H1 (cell line): ENCODE data around the gene CDH18. TPM values are rescaled to one million over a fixed set of nuclear protein-coding genes. Genes with fewer than 3 reads are reported as not detected.

Experiments used
- CTCF ChIA-PET: fragments of 300-600 bp; sonication (Branson Sonifier 250); formaldehyde crosslinking; loops from one replicate; lab custom pipeline; 2021; ENCODE audit not compliant: partially characterized antibody; lab: Charles Lee
- POLR2A ChIA-PET: fragments of 300-600 bp; sonication (Branson Sonifier 250); formaldehyde crosslinking; loops from one replicate; lab custom pipeline; 2021; ENCODE audit warnings: inconsistent platforms; ENCODE audit not compliant: partially characterized antibody; lab: Charles Lee
- DNase-seq, 2 experiments: peaks; one replicate each; pipeline versions ENCODE4 v3.0.0 to v3.0.0-alpha.2; 2010 to 2022; ENCODE audit warnings: low spot score in 2 of 2, low read depth in 1 of 2, mixed read lengths in 1 of 2
- FAIRE-seq: peaks from 2 replicates; lab custom pipeline; 2011; peaks lifted over from hg19 to GRCh38; lab: Jason Lieb, UNC
- H2AFZ ChIP-seq: 2 replicates; pipeline ENCODE4 v1.8.1; 2012; ENCODE audit warnings: low read length, inconsistent platforms
- H2AK5ac ChIP-seq: 2 replicates; pipeline ENCODE4 v1.6.1; 2013; ENCODE audit warnings: low read depth, low read length
- H2BK120ac ChIP-seq: replicated peaks from 2 replicates; pipeline ENCODE3; 2013; ENCODE audit warnings: low read depth, low read length, inconsistent platforms
- H2BK12ac ChIP-seq: 2 replicates; pipeline ENCODE4 v1.6.1; 2013; ENCODE audit warnings: low read depth, low read length
- H2BK15ac ChIP-seq: 2 replicates; pipeline ENCODE4 v1.6.1; 2013; ENCODE audit warnings: low read length
- H2BK20ac ChIP-seq: 2 replicates; pipeline ENCODE4 v1.6.1; 2013; ENCODE audit warnings: low read length
- H2BK5ac ChIP-seq: 2 replicates; pipeline ENCODE4 v1.6.1; 2013; ENCODE audit warnings: low read depth, low read length
- H3K14ac ChIP-seq: 2 replicates; pipeline ENCODE4 v1.6.1; 2013; ENCODE audit warnings: inconsistent platforms; ENCODE audit not compliant: insufficient read length
- H3K18ac ChIP-seq: 2 replicates; pipeline ENCODE4 v1.6.1; 2013; ENCODE audit warnings: low read length; ENCODE audit errors: extremely low read depth
- H3K23ac ChIP-seq: 2 replicates; pipeline ENCODE4 v1.6.1; 2013; ENCODE audit warnings: inconsistent platforms; ENCODE audit not compliant: insufficient read length
- H3K23me2 ChIP-seq: 2 replicates; pipeline ENCODE4 v1.6.1; 2013; ENCODE audit warnings: low read depth, low read length
- H3K27ac ChIP-seq: 2 replicates; pipeline ENCODE4 v1.6.1; 2011; ENCODE audit warnings: low read depth, low read length, inconsistent platforms
- H3K27me3 ChIP-seq, 4 experiments: replicated peaks in 1 of 4; 1 replicate in 1 of 4; 2 replicates in 3 of 4; pipeline versions ENCODE4 v1.6.1 to v1.8.1; 2011 to 2013; ENCODE audit warnings: low read length in 3 of 4, mild to moderate bottlenecking in 3 of 4, inconsistent platforms in 2 of 4, mixed read lengths in 2 of 4, moderate library complexity in 1 of 4; ENCODE audit not compliant: control insufficient read depth in 3 of 4, insufficient read depth in 3 of 4; ENCODE audit errors: extremely low read depth in 1 of 4
- H3K36me3 ChIP-seq, 4 experiments: 2 replicates each; pipeline versions ENCODE4 v1.6.1 to v1.8.1; 2011 to 2013; ENCODE audit warnings: mild to moderate bottlenecking in 4 of 4, low read length in 3 of 4, moderate library complexity in 2 of 4, control low read depth in 1 of 4, inconsistent platforms in 1 of 4; ENCODE audit not compliant: insufficient read depth in 4 of 4, control insufficient read depth in 2 of 4
- H3K4ac ChIP-seq: replicated peaks from 2 replicates; pipeline ENCODE3; 2013; ENCODE audit warnings: low read length, low read depth, mixed read lengths, inconsistent platforms; ENCODE audit not compliant: insufficient read length
- H3K4me1 ChIP-seq, 4 experiments: replicated peaks in 1 of 4; 1 replicate in 1 of 4; 2 replicates in 3 of 4; pipeline versions ENCODE4 v1.6.1 to v1.8.1; 2011 to 2013; ENCODE audit warnings: low read length in 3 of 4, inconsistent platforms in 2 of 4, mixed read lengths in 1 of 4; ENCODE audit not compliant: insufficient read depth in 4 of 4, control insufficient read depth in 3 of 4
- H3K4me2 ChIP-seq, 2 experiments: 2 replicates each; pipeline versions ENCODE4 v1.6.1 to v1.8.1; 2011 to 2013; ENCODE audit warnings: low read depth in 2 of 2, low read length in 2 of 2, control low read depth in 1 of 2, inconsistent platforms in 1 of 2, mild to moderate bottlenecking in 1 of 2; ENCODE audit not compliant: insufficient read depth in 1 of 2
- H3K4me3 ChIP-seq, 4 experiments: fragments of 200-600, 300-600 bp in 1 of 4; sonication (generic), shearing (Covaris generic), sonication (Bioruptor Twin) in 1 of 4; 2 replicates each; pipeline versions ENCODE4 v1.5.1 to v1.8.1; 2011 to 2016; ENCODE audit warnings: low read length in 4 of 4, low read depth in 3 of 4, control low read depth in 2 of 4, inconsistent platforms in 2 of 4, mild to moderate bottlenecking in 2 of 4, mixed read lengths in 1 of 4, moderate library complexity in 1 of 4; ENCODE audit not compliant: insufficient read depth in 2 of 4; ENCODE audit errors: extremely low read depth in 1 of 4
- H3K56ac ChIP-seq: replicated peaks from 2 replicates; pipeline ENCODE3; 2013; ENCODE audit warnings: low read depth, mild to moderate bottlenecking, mixed read lengths, low read length, inconsistent platforms; ENCODE audit not compliant: insufficient read length
- H3K79me1 ChIP-seq: 2 replicates; pipeline ENCODE4 v1.6.1; 2013; ENCODE audit warnings: low read depth, low read length, control low read depth
- H3K79me2 ChIP-seq, 2 experiments: 2 replicates each; pipeline versions ENCODE4 v1.6.1 to v1.8.1; 2012 to 2013; ENCODE audit warnings: low read length in 2 of 2, mild to moderate bottlenecking in 2 of 2, inconsistent platforms in 1 of 2; ENCODE audit not compliant: insufficient read depth in 2 of 2, control insufficient read depth in 1 of 2
- H3K9ac ChIP-seq, 4 experiments: replicated peaks in 1 of 4; 1 replicate in 1 of 4; 2 replicates in 3 of 4; pipeline versions ENCODE4 v1.6.1 to v1.8.1; 2011 to 2013; ENCODE audit warnings: low read depth in 3 of 4, low read length in 3 of 4, control low read depth in 2 of 4, mild to moderate bottlenecking in 2 of 4, moderate library complexity in 2 of 4, inconsistent platforms in 1 of 4; ENCODE audit errors: extremely low read depth in 1 of 4
- H3K9me3 ChIP-seq, 2 experiments: 2 replicates each; pipeline versions ENCODE4 v1.6.1 to v1.8.1; 2012 to 2013; ENCODE audit warnings: mild to moderate bottlenecking in 2 of 2, moderate library complexity in 2 of 2, control low read depth in 1 of 2, inconsistent platforms in 1 of 2, low read depth in 1 of 2, low read length in 1 of 2, mixed read lengths in 1 of 2; ENCODE audit not compliant: insufficient read depth in 2 of 2
- H4K20me1 ChIP-seq, 2 experiments: replicated peaks in 1 of 2; 2 replicates each; pipeline versions ENCODE3 to v1.8.1; 2011 to 2013; ENCODE audit warnings: inconsistent platforms in 2 of 2, low read length in 2 of 2, mild to moderate bottlenecking in 1 of 2; ENCODE audit not compliant: insufficient read depth in 2 of 2, control insufficient read depth in 1 of 2
- H4K5ac ChIP-seq: 2 replicates; pipeline ENCODE4 v1.6.1; 2013; ENCODE audit warnings: low read length, low read depth, mixed read lengths, inconsistent platforms; ENCODE audit not compliant: insufficient read length
- H4K8ac ChIP-seq: 2 replicates; pipeline ENCODE4 v1.8.0; 2013; ENCODE audit warnings: mild to moderate bottlenecking, moderate library complexity, low read length, inconsistent platforms; ENCODE audit not compliant: insufficient read depth; ENCODE audit errors: extremely low read depth
- H4K91ac ChIP-seq: replicated peaks from 2 replicates; pipeline ENCODE3; 2013; ENCODE audit warnings: low read length, mixed read lengths, inconsistent platforms; ENCODE audit not compliant: insufficient read length
- BACH1 ChIP-seq: IDR thresholded peaks from 2 replicates; pipeline ENCODE4 v1.6.1; 2012; ENCODE audit warnings: low read length, improper control_type of control experiment
- BCL11A ChIP-seq, 2 experiments: IDR thresholded peaks; one replicate each; pipeline ENCODE4 v1.6.1; 2011; ENCODE audit warnings: low read depth in 2 of 2, low read length in 2 of 2, mild to moderate bottlenecking in 2 of 2
- BRCA1 ChIP-seq: IDR thresholded peaks from 2 replicates; pipeline ENCODE4 v1.6.1; 2012; ENCODE audit warnings: low read depth, low read length, improper control_type of control experiment
- CBX8 ChIP-seq: fragments of 300-800, 300-1000 bp; sonication (generic); IDR thresholded peaks from 2 replicates; pipeline ENCODE4 v1.7.1; 2016; ENCODE audit warnings: low read depth, low read length, borderline replicate concordance
- FOSL1 ChIP-seq: IDR thresholded peaks from 2 replicates; pipeline ENCODE4 v1.6.1; 2011; ENCODE audit warnings: mild to moderate bottlenecking, low read depth, low read length, moderate library complexity; ENCODE audit not compliant: insufficient read depth
- HDAC6 ChIP-seq: IDR thresholded peaks from one replicate; pipeline ENCODE4 v1.7.1; 2012; ENCODE audit warnings: low read depth, mild to moderate bottlenecking, inconsistent platforms, low read length, moderate library complexity
- KDM4A ChIP-seq: IDR thresholded peaks from one replicate; pipeline ENCODE4 v1.7.1; 2012; ENCODE audit warnings: low read depth, mild to moderate bottlenecking, moderate library complexity, low read length, inconsistent platforms; ENCODE audit not compliant: severe bottlenecking
- PHF8 ChIP-seq: fragments of 200-600 bp; sonication (generic); conservative IDR thresholded peaks from 2 replicates; pipeline ENCODE4 v1.7.1; 2012; ENCODE audit warnings: low read depth, mild to moderate bottlenecking, inconsistent platforms, low read length, moderate library complexity
- POLR2AphosphoS5 ChIP-seq: IDR thresholded peaks from 2 replicates; pipeline ENCODE4 v1.6.1; 2011; ENCODE audit warnings: low read depth, low read length
- RAD21 ChIP-seq, 2 experiments: IDR thresholded peaks in 1 of 2; conservative IDR thresholded peaks in 1 of 2; 2 replicates each; pipeline ENCODE4 v1.6.1; 2011; ENCODE audit warnings: low read depth in 2 of 2, low read length in 2 of 2, improper control_type of control experiment in 1 of 2, inconsistent platforms in 1 of 2, mild to moderate bottlenecking in 1 of 2, moderate library complexity in 1 of 2
- RFX5 ChIP-seq: IDR thresholded peaks from 2 replicates; pipeline ENCODE4 v1.6.1; 2011; ENCODE audit warnings: low read depth, low read length, improper control_type of control experiment, borderline replicate concordance
- SRF ChIP-seq: IDR thresholded peaks from 2 replicates; pipeline ENCODE4 v1.6.1; 2011; ENCODE audit warnings: mild to moderate bottlenecking, low read depth, low read length, moderate library complexity
- TAF7 ChIP-seq: optimal IDR thresholded peaks from 2 replicates; pipeline ENCODE3; 2011; ENCODE audit warnings: low read depth, mild to moderate bottlenecking, inconsistent platforms, low read length, moderate library complexity, borderline replicate concordance
- WGBS, 2 experiments: shearing (Covaris generic) in 1 of 2; methylation state at CpG; one replicate each; pipeline versions ENCODE4 v1.1.6 to v1.1.7; 2013 to 2015; ENCODE audit warnings: low lambda C conversion rate in 2 of 2, mixed read lengths in 2 of 2, inconsistent platforms in 1 of 2, low coverage in 1 of 2, missing lambda C conversion rate in 1 of 2; ENCODE audit not compliant: insufficient replicate concordance in 2 of 2, insufficient coverage in 1 of 2, insufficient read length in 1 of 2; ENCODE audit errors: extremely low coverage in 1 of 2, missing lambda C conversion rate in 1 of 2; 5-methylcytosine and 5-hydroxymethylcytosine counted together
- polyA plus RNA-seq, 7 experiments: library from polyadenylated mRNA; depleted of rRNA in 3 of 7; stranded (reverse) in 5 of 7; unstranded in 2 of 7; fragments of >200 nt in 5 of 7; fragments of 200-250 nt in 2 of 7; gene quantifications; 1 replicate in 5 of 7; 2 replicates in 1 of 7; 4 replicates in 1 of 7; pipeline versions ENCODE4 v1.2.1 to v1.2.3, GENCODE V29; 2011 to 2013; ENCODE audit warnings: missing spikeins in 2 of 7, mixed read lengths in 2 of 7
- total RNA-seq: library from RNA; stranded (reverse); fragmentation: NEBNext Ultra II Directional; extraction: Animal tissue kit (Norgen Biotek cat#: 25700); gene quantifications from 2 replicates; pipeline ENCODE4 v1.2.1, GENCODE V29; 2021
- TF ChIP-seq, protein P1 (sequence below): IDR thresholded peaks from 2 replicates; pipeline ENCODE4 v1.6.1; 2012; ENCODE audit warnings: inconsistent platforms

The CDH18 gene
- total and polyA plus RNA-seq, 2 of the 8 experiments (the other 6 are each of a cell fraction or from before 2014, with no cell fraction given): 0.30 to 0.32 TPM

DNA sequence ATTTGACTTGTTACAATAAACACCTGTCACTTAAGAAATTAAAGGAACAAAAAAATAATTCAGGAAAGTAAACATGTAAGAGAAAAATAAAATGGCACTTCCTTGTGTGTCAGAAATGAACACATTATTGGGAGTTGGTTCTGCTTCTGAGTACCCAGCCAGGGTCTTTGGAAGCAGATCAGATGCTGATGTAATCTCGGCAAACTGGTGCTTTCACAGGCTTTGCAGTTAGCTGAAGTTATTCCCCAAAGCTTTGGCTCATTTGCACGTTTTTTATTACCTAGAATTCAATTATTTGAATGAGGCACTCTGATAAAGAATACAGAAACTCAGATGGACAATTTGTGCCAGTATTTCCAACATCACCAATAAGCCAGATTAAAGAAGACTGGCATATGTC lies 10.9 kb downstream of the CDH18 start:
- Histone ChIP-seq H3K4me1 (no peaks in the 10 kb centered on the region), H2BK15ac (no peak overlapping the region), H3K27ac (no peak overlapping the region), H2BK20ac (no peak overlapping the region), H3K23me2 (no peaks in the 10 kb centered on the region; the same call in 1 of the 2 replicates), H2BK12ac (no peak overlapping the region), H4K20me1 (no peaks in the 10 kb centered on the region), H2BK5ac (no peak overlapping the region), H3K9me3 (no peaks in the 10 kb centered on the region), H3K79me1 (no peaks in the 10 kb centered on the region), H3K4me3 (no peak overlapping the region), H2BK120ac (no peak overlapping the region), H3K56ac (no peak overlapping the region), H2AK5ac (no peak overlapping the region), H3K27me3 (no peaks in the 10 kb centered on the region), H3K9ac (no peak overlapping the region), H3K36me3 (no peaks in the 10 kb centered on the region), H3K79me2 (no peaks in the 10 kb centered on the region), H4K5ac (no peak overlapping the region), H4K91ac (no peak overlapping the region), H3K14ac (no peak overlapping the region), H3K4ac (no peak overlapping the region), H3K4me2 (no peak overlapping the region), H4K8ac (no peak overlapping the region), H2AFZ (peak overlapping the region; percentile 71), H3K18ac (no peak overlapping the region), H3K23ac (no peak overlapping the region)
- 74% methylated on average over 2 of the region's 2 CpGs; no CpG with 5 or more reads in 1 of the 2 experiments for WGBS, 2 experiments
- no peak for DNase-seq
- CTCF ChIA-PET: no interaction called here
- POLR2A ChIA-PET: no interaction called here
- FAIRE-seq: no peak
- TF ChIP-seq BRCA1: no peak
- no peak for TF ChIP-seq RAD21 (IDR thresholded peaks at IDR 0.05 in 1 of 2, conservative IDR thresholded peaks at IDR 0.05 in 1 of 2; ENCODE audit: low read depth in 2 of 2, low read length in 2 of 2)
- no peak for TF ChIP-seq RFX5
- no peak for TF ChIP-seq TAF7
- TF ChIP-seq FOSL1: no peak
- no peak for TF ChIP-seq SRF
- no peak for TF ChIP-seq PHF8
- TF ChIP-seq BCL11A (IDR thresholded peaks at IDR 0.05; ENCODE audit: low read depth in 2 of 2, low read length in 2 of 2): no peak
- TF ChIP-seq BACH1: no peak
- no peak for TF ChIP-seq KDM4A
- TF ChIP-seq, protein P1, sequence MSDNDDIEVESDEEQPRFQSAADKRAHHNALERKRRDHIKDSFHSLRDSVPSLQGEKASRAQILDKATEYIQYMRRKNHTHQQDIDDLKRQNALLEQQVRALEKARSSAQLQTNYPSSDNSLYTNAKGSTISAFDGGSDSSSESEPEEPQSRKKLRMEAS: no peak
- TF ChIP-seq POLR2AphosphoS5: no peak
- TF ChIP-seq HDAC6: no peak
- no peak for TF ChIP-seq CBX8
